WTC11 (cell line): ENCODE measurements around the gene CDC20. TPM values are rescaled to one million over a fixed set of nuclear protein-coding genes. Genes with fewer than 3 reads are reported as not detected.

Experiments
- ATAC-seq: fragments of 200-7000 bp; cut with Tn5 transposase; 2 replicates; pipeline ENCODE4 v1.10.0; 2021; ENCODE audit warnings: mild to moderate bottlenecking, moderate library complexity
- CTCF ChIA-PET: fragments of 300-600 bp; sonication (Branson Sonifier 250); formaldehyde crosslinking; loops from one replicate; lab custom pipeline; 2021; ENCODE audit warnings: antibody characterized with exemption; lab: Charles Lee
- POLR2A ChIA-PET: fragments of 350-600 bp; sonication (Branson Sonifier 250); formaldehyde crosslinking; loops from one replicate; lab custom pipeline; 2021; ENCODE audit warnings: antibody characterized with exemption; lab: Charles Lee
- DNase-seq: peaks from one replicate; pipeline ENCODE4 v3.0.0; 2021; ENCODE audit warnings: low spot score
- H3K27ac Mint-ChIP-seq: 2 replicates; pipeline ENCODE4 v1.8.0; 2021; ENCODE audit warnings: mixed read lengths
- H3K27me3 Mint-ChIP-seq: 2 replicates; pipeline ENCODE4 v1.8.0; 2021; ENCODE audit warnings: low read depth, mild to moderate bottlenecking, moderate library complexity, mixed read lengths
- H3K36me3 Mint-ChIP-seq: 2 replicates; pipeline ENCODE4 v1.8.0; 2021; ENCODE audit warnings: mixed read lengths
- H3K4me1 Mint-ChIP-seq: 2 replicates; pipeline ENCODE4 v1.8.0; 2022; ENCODE audit warnings: mixed read lengths
- H3K4me3 Mint-ChIP-seq: 2 replicates; pipeline ENCODE4 v1.8.0; 2021; ENCODE audit warnings: mild to moderate bottlenecking, moderate library complexity, mixed read lengths
- H3K9me3 Mint-ChIP-seq: 2 replicates; pipeline ENCODE4 v1.8.0; 2021; ENCODE audit warnings: mixed read lengths
- ATF3 ChIP-seq: sonication (generic); formaldehyde crosslinking; conservative IDR thresholded peaks from 2 replicates; pipeline ENCODE4 v1.8.1; 2022; ENCODE audit warnings: mild to moderate bottlenecking, missing genetic modification reagents
- ATF6 ChIP-seq: sonication (generic); formaldehyde crosslinking; IDR thresholded peaks from 2 replicates; pipeline ENCODE4 v1.8.1; 2023; ENCODE audit warnings: mild to moderate bottlenecking, missing genetic modification reagents
- CREB1 ChIP-seq: sonication (generic); formaldehyde crosslinking; IDR thresholded peaks from 2 replicates; pipeline ENCODE4 v1.8.0; 2023; ENCODE audit warnings: mild to moderate bottlenecking, missing genetic modification reagents
- E2F1 ChIP-seq: sonication (generic); formaldehyde crosslinking; IDR thresholded peaks from 2 replicates; pipeline ENCODE4 v1.8.0; 2022; ENCODE audit warnings: mild to moderate bottlenecking, missing genetic modification reagents
- E2F5 ChIP-seq: sonication (generic); formaldehyde crosslinking; IDR thresholded peaks from 2 replicates; pipeline ENCODE4 v1.8.1; 2022; ENCODE audit warnings: mild to moderate bottlenecking, moderate library complexity, missing genetic modification reagents
- EMX1 ChIP-seq: fragments of 250-450 bp; sonication (Bioruptor Pico); IDR thresholded peaks from 2 replicates; pipeline ENCODE4 v1.8.0; 2021; ENCODE audit warnings: mild to moderate bottlenecking
- ERG ChIP-seq: fragments of 250-450 bp; sonication (Bioruptor Pico); IDR thresholded peaks from 2 replicates; pipeline ENCODE4 v1.8.0; 2021; ENCODE audit warnings: mild to moderate bottlenecking
- MXD4 ChIP-seq: fragments of 250-450 bp; sonication (Bioruptor Pico); IDR thresholded peaks from 2 replicates; pipeline ENCODE4 v1.8.0; 2021; ENCODE audit warnings: mild to moderate bottlenecking, moderate library complexity, borderline replicate concordance
- NFATC4 ChIP-seq: fragments of 250-450 bp; sonication (Bioruptor Pico); IDR thresholded peaks from 2 replicates; pipeline ENCODE4 v1.9.0; 2021; ENCODE audit warnings: mild to moderate bottlenecking
- OVOL2 ChIP-seq: fragments of 250-450 bp; sonication (Bioruptor Pico); IDR thresholded peaks from 2 replicates; pipeline ENCODE4 v1.9.0; 2021; ENCODE audit warnings: mild to moderate bottlenecking, borderline replicate concordance
- PRDM15 ChIP-seq: sonication (generic); formaldehyde crosslinking; IDR thresholded peaks from 2 replicates; pipeline ENCODE4 v1.8.0; 2022; ENCODE audit warnings: missing genetic modification reagents
- RELA ChIP-seq: sonication (generic); formaldehyde crosslinking; IDR thresholded peaks from 2 replicates; pipeline ENCODE4 v1.8.1; 2022; ENCODE audit warnings: missing genetic modification reagents, mild to moderate bottlenecking, borderline replicate concordance
- ZBTB21 ChIP-seq: sonication (generic); formaldehyde crosslinking; IDR thresholded peaks from 2 replicates; pipeline ENCODE4 v1.8.1; 2023; ENCODE audit warnings: mild to moderate bottlenecking, missing genetic modification reagents, borderline replicate concordance
- ZBTB43 ChIP-seq: sonication (generic); formaldehyde crosslinking; IDR thresholded peaks from 2 replicates; pipeline ENCODE4 v1.8.1; 2023; ENCODE audit warnings: mild to moderate bottlenecking, missing genetic modification reagents
- ZNF138 ChIP-seq: sonication (generic); formaldehyde crosslinking; conservative IDR thresholded peaks from 2 replicates; pipeline ENCODE4 v1.8.1; 2022; ENCODE audit warnings: mild to moderate bottlenecking, moderate library complexity, missing genetic modification reagents
- ZNF532 ChIP-seq: fragments of 250-450 bp; sonication (Bioruptor Pico); IDR thresholded peaks from 2 replicates; pipeline ENCODE4 v1.9.0; 2021; ENCODE audit warnings: mild to moderate bottlenecking, borderline replicate concordance
- total RNA-seq: library from RNA; stranded (reverse); gene quantifications from 3 replicates; pipeline ENCODE4 v1.2.3, GENCODE V29; 2021

The CDC20 gene
- total RNA-seq, 1 experiment from 2014 or later = 280 TPM

GRCh38 chr1:43345120-43345519 is 13.7 kb upstream of the CDC20 start:
- DNase-seq (no peak), ATAC-seq (no peak)
- H3K9me3 Mint-ChIP-seq = no peaks in the 10 kb centered on the region
- H3K36me3 Mint-ChIP-seq = no peaks in the 10 kb centered on the region
- no peak for TF ChIP-seq ZBTB43 (CRISPR knock-in tag)
- TF ChIP-seq MXD4 (CRISPR knock-in tag) = no peak
- TF ChIP-seq OVOL2 (CRISPR knock-in tag) = no peak
- TF ChIP-seq ZBTB21 (CRISPR knock-in tag) = no peak
- no peak for TF ChIP-seq ZNF532 (CRISPR knock-in tag)
- no peak for TF ChIP-seq PRDM15
- no peak for TF ChIP-seq ERG
- TF ChIP-seq ZNF138 (CRISPR knock-in tag) = no peak
- TF ChIP-seq NFATC4 = no peak
- TF ChIP-seq CREB1 (CRISPR knock-in tag) = no peak
- TF ChIP-seq E2F1 = no peak
- no peak for TF ChIP-seq E2F5 (CRISPR knock-in tag)
- no peak for TF ChIP-seq ATF3 (CRISPR knock-in tag)
- no peak for TF ChIP-seq RELA (CRISPR knock-in tag)
- TF ChIP-seq EMX1 (CRISPR knock-in tag) = no peak
- TF ChIP-seq ATF6 (CRISPR knock-in tag) = no peak
- H3K27ac Mint-ChIP-seq = no peak overlapping the region
- POLR2A ChIA-PET = no interaction called here
- H3K27me3 Mint-ChIP-seq = peaks cover 24% of the 10 kb centered on the region
- H3K4me1 Mint-ChIP-seq = peaks cover 16% of the 10 kb centered on the region
- CTCF ChIA-PET = no interaction called here
- no peak overlapping the region for H3K4me3 Mint-ChIP-seq
